IPS-18a (cell line): ENCODE measurements around the gene ZNF146.
A peak's percentile ranks its signal among the peaks of the same experiment; 100 is the strongest.
"Not testable (repeated sequence)": the region's sequence is repeated elsewhere in the genome, so short reads cannot be mapped to it uniquely, and the experiment has no call there.

Experiments used
- H3K27ac ChIP-seq: one replicate; pipeline ENCODE4 v1.5.1; 2013; ENCODE audit warnings: low read length
- H3K27me3 ChIP-seq: one replicate; pipeline ENCODE4 v1.6.1; 2013; ENCODE audit warnings: mild to moderate bottlenecking, low read length; ENCODE audit not compliant: control insufficient read depth, insufficient read depth
- H3K36me3 ChIP-seq: one replicate; pipeline ENCODE4 v1.6.1; 2013; ENCODE audit warnings: low read depth, low read length; ENCODE audit not compliant: control insufficient read depth
- H3K4me1 ChIP-seq: one replicate; pipeline ENCODE4 v1.6.1; 2013; ENCODE audit warnings: low read depth, low read length; ENCODE audit not compliant: control insufficient read depth
- H3K4me3 ChIP-seq: one replicate; pipeline ENCODE4 v1.5.1; 2013; ENCODE audit warnings: low read length
- H3K9ac ChIP-seq: one replicate; pipeline ENCODE4 v1.6.1; 2013; ENCODE audit warnings: mild to moderate bottlenecking, low read length, moderate library complexity
- H3K9me3 ChIP-seq: one replicate; pipeline ENCODE4 v1.6.1; 2013; ENCODE audit warnings: low read depth, low read length; ENCODE audit not compliant: control insufficient read depth

ZNF146 gene

DNA sequence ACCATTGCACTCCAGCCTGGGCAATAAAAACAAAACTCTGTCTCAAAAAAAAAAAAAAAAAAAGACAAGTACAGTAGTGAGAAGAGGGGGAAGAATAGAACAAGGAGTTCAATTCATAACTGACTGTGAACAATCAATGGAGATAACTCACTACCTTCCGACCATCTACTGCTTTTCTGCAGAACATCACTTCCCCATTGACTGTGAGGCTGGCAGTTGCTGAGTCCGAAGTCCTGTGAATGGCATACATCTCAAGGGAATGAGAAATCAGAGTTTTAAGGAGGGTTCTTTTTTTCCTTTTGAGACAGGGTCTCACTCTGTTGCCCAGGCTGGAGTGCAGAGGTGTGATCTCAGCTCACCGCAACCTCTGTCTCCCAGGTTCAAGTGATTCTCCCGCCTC, 11.6 kb upstream of the ZNF146 start:
- H3K27ac ChIP-seq: no peak overlapping the region
- H3K4me1 ChIP-seq: no peaks in the 10 kb centered on the region
- no peaks in the 10 kb centered on the region for H3K27me3 ChIP-seq
- no peak overlapping the region for H3K4me3 ChIP-seq
- H3K36me3 ChIP-seq: no peaks in the 10 kb centered on the region
- H3K9ac ChIP-seq: no peak overlapping the region
- no peaks in the 10 kb centered on the region for H3K9me3 ChIP-seq

DNA sequence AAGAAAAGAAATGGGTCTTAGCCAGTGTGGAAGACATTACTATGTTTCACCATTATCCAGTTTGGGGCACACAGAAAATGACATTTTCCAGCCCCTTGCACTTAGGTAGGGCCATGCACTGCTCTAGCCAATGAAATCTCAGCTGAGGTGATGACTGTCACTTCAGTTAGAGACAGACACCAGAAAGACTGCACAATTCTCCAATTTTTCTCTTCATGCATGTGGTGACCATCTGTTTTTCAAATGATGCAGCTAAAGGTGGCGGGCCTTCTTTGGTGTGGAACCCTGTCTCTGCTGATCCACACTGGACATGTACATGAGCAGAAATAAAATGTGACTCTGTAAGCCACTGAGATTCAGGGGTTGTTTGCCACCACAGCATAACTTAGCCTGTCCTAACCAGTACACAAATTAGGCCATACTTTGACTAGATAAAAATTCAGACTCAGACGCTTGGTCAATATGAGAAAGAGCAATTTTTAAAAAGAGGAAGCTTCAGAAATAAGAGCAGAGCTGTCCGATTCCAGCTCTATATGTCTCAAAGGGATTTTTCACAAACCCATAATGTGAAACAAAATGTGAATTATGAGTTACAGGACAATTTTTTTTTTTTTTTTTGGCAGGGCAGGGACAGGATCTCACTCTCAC, 7.2 kb upstream of the ZNF146 start:
- Histone ChIP-seq H3K27me3 (no peaks in the 10 kb centered on the region), H3K27ac (no peak overlapping the region), H3K4me1 (no peaks in the 10 kb centered on the region), H3K4me3 (no peak overlapping the region), H3K9me3 (no peaks in the 10 kb centered on the region), H3K36me3 (no peaks in the 10 kb centered on the region), H3K9ac (no peak overlapping the region)

DNA sequence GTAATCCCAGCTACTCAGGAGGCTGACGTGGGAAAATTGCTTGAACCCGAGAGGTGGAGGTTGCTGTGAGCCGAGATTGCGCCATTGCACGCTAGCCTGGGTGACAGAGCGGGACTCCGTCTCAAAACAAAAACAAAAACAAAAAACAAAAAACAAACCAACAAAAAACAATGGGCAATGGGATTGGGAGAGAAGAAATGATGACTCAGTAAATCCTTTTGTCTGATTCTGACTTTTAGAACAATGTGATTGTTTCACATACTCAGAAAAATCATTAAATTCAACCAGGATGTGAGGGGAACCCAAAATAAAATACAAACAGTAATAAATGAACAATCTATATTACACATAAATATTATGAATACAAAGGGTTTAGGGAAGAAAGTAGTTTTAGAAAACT, 5.5 kb upstream of the ZNF146 start:
- Histone ChIP-seq H3K36me3 (no peaks in the 10 kb centered on the region), H3K4me1 (no peaks in the 10 kb centered on the region), H3K4me3 (no peak overlapping the region), H3K27ac (no peak overlapping the region), H3K9me3 (no peaks in the 10 kb centered on the region), H3K27me3 (no peaks in the 10 kb centered on the region), H3K9ac (no peak overlapping the region)

GRCh38 chr19:36210497-36210896, 4.4 kb upstream of the ZNF146 start:
- Histone ChIP-seq H3K27me3 (no peaks in the 10 kb centered on the region), H3K4me1 (no peaks in the 10 kb centered on the region), H3K9ac (no peak overlapping the region), H3K36me3 (no peaks in the 10 kb centered on the region), H3K27ac (no peak overlapping the region), H3K4me3 (no peak overlapping the region), H3K9me3 (no peaks in the 10 kb centered on the region)

DNA sequence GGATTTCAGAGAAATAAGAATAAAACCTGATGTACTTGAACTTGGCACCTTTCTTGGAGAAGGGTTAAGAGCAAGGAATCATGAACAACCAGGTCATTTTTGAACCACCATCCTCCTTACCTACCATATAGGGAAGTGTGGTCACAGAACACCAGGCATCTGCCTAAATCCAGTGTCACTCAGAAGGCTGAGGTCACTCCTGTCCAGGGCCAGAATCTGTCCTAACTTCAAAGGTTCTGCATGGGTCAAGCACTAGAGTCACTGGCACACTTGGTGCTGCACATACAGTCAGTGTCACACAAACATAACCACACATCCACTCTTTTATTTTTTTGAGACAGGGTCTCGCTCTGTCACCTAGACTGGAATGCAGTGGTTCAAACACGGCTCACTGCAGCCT, 2.0 kb upstream of the ZNF146 start:
- Histone ChIP-seq H3K4me1 (no peaks in the 10 kb centered on the region), H3K27me3 (no peaks in the 10 kb centered on the region), H3K9me3 (no peaks in the 10 kb centered on the region), H3K27ac (no peak overlapping the region), H3K36me3 (peaks cover under 1% of the 10 kb centered on the region), H3K9ac (no peak overlapping the region), H3K4me3 (no peak overlapping the region)

DNA sequence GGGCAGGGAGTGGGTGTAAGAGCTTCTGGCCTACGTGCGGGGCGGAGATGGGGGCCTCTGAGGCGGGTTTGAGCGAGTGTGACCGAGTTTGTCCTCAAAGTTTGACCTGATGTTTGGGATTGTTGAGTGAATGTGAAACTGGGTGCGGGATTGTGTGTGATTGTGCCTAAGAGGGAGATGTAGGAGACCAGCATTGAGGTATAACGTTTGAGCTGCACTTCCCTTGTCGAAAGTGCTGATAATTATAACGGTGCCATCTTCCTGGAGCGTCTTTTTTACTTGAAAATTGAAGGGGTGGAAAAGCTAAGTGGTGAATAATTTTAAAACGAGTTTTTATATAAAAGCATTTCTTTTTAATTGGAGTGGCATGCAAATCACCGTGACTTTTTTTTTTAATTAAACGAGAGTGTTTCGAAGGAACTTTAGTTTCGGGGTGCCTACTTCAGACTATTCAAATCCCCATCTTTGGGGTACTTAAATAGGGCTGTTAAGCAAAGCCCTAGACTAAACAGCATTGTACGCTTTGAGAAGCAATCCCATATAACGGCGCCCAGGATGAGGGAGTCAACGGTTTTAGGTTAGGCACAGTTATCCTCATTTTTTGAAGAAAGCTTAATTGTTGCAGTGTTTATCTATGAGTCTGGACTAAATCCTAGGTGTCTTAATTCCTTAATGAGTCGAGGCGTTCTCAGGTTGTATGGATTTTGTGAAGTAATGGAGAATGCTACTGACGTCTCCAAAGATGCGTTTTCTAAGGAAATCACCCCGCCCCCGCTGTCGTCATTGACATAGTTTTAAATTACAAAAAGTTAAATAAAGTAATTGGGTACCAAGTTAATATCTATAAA, 594 bp downstream of the ZNF146 start:
- Histone ChIP-seq H3K27me3 (no peaks in the 10 kb centered on the region), H3K4me1 (no peaks in the 10 kb centered on the region), H3K27ac (peak overlapping the region; percentile 99), H3K9ac (peak overlapping the region; percentile 100), H3K9me3 (no peaks in the 10 kb centered on the region), H3K36me3 (peaks cover 10% of the 10 kb centered on the region), H3K4me3 (peak overlapping the region; percentile 100)

- Histone ChIP-seq H3K4me1 (no peaks in the 10 kb centered on the region), H3K9me3 (no peaks in the 10 kb centered on the region), H3K27me3 (no peaks in the 10 kb centered on the region), H3K4me3 (no peak overlapping the region), H3K27ac (no peak overlapping the region), H3K36me3 (peaks cover 57% of the 10 kb centered on the region), H3K9ac (no peak overlapping the region)
Measured at GRCh38 chr19:36221474-36221873, 6.6 kb downstream of the ZNF146 start.

GRCh38 chr19:36222503-36222902, 7.6 kb downstream of the ZNF146 start:
- peaks cover 62% of the 10 kb centered on the region for H3K36me3 ChIP-seq
- H3K9ac ChIP-seq: no peak overlapping the region
- H3K27me3 ChIP-seq: no peaks in the 10 kb centered on the region
- H3K4me3 ChIP-seq: no peak overlapping the region
- no peaks in the 10 kb centered on the region for H3K4me1 ChIP-seq
- H3K27ac ChIP-seq: no peak overlapping the region
- H3K9me3 ChIP-seq: no peaks in the 10 kb centered on the region

DNA sequence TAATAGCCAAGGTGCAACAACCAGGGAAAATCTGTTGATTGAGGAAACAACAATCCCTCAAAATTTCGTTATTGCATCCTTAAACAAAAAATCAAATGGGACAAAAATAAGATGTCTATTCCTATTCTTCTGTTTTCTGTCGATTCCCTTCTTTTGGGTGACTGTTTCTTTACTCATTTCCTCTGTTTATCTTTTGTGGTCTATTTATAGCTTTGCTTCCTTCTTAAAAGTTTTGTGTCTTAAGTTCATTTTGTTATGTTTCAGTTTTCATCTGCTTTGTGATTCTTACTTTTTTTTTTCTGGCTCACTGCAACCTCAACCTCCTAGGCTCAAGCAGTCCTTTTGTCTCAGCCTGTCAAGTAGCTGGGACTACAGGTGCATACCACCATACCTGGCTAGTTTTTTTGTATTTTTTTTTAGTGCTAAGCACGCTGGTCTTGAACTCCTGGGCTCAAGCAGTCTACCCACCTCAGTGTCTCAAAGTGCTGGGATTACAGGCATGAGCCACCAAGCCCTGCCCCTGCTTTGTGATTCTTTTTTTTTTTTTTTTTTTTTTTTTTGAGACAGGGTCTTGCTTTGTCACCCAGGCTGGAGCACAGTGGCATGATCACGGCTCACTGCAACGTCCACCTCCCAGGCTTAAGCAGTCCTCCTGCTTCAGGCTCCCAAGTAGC, 10.4 kb downstream of the ZNF146 start:
- Histone ChIP-seq H3K27me3 (no peaks in the 10 kb centered on the region), H3K4me1 (no peaks in the 10 kb centered on the region), H3K27ac (no peak overlapping the region), H3K4me3 (no peak overlapping the region), H3K9ac (no peak overlapping the region), H3K9me3 (no peaks in the 10 kb centered on the region), H3K36me3 (peaks cover 75% of the 10 kb centered on the region)

- not testable (repeated sequence) for H3K27me3 ChIP-seq, H3K4me1 ChIP-seq, H3K9ac ChIP-seq, H3K4me3 ChIP-seq, H3K9me3 ChIP-seq, H3K27ac ChIP-seq
- peaks cover 86% of the 10 kb centered on the region for H3K36me3 ChIP-seq
Measured at GRCh38 chr19:36233626-36234025, 18.7 kb downstream of the ZNF146 start.

GRCh38 chr19:36236304-36236945, 21.5 kb downstream of the ZNF146 start:
- Histone ChIP-seq H3K4me3 (no peak overlapping the region), H3K27ac (no peak overlapping the region), H3K9me3 (peaks cover 4% of the 10 kb centered on the region), H3K27me3 (no peaks in the 10 kb centered on the region), H3K4me1 (no peaks in the 10 kb centered on the region), H3K9ac (no peak overlapping the region), H3K36me3 (peaks cover 67% of the 10 kb centered on the region)
